ENCODE data around the gene TMTC2. TPM values are rescaled to one million over a fixed set of nuclear protein-coding genes. Genes with fewer than 3 reads are reported as not detected.

Gene TMTC2
- total RNA-seq, 1 experiment from 2014 or later, result 1.7 TPM

DNA sequence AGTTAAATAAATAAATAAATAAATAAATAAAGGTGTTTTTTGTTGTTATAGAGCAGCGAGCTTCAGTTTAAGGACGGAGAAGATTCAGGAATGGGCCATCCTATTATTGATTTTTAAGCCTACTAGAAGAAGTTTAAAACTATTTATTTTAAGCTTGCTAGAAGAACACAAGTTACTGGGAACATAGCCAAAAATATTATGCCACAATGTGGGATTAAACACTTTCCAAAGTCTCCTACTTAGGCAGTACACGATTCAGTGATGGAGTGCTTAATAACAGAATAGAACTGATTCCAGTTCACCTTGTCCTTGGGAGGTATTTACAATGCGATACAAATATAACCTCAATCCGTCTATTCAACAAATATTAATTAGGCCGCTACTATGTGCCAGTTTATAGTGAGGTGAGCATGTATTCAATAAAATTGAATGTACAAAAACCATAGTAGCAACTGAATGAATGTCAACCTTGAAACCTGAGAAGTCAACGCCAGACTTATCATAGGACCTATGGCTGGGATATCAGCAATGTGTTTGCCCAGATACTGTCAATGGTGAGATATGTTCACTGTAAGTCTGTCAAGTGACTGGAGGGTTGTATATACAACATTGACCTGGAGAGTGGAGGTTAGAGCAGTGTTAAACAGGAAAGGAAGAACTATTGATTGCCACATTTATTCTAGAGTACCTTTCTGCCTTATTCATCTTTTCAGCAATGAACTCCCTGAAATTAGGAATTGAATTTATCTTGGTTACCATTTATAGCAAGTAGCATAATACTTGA is 486.4 kb downstream of the TMTC2 start:
- H3K36me3 Mint-ChIP-seq (ENCODE audit: insufficient read depth, unreplicated experiment), result no peaks in the 10 kb centered on the region
- H3K27ac Mint-ChIP-seq (ENCODE audit: low read depth, unreplicated experiment), result no peak overlapping the region
- H3K27me3 Mint-ChIP-seq (ENCODE audit: insufficient read depth, unreplicated experiment), result no peaks in the 10 kb centered on the region
- CTCF ChIA-PET, result interaction anchor here (0.6 kb wide), 1 partner anchor 15 kb away, joined by 3 read pairs; no protein-coding TSS in a partner anchor
- POLR2A ChIA-PET, result no interaction called here
- intact Hi-C loops (cut with micrococcal nuclease), result no loop called here
- no peak for DNase-seq (ENCODE audit: unreplicated experiment)
- H3K4me3 Mint-ChIP-seq (ENCODE audit: unreplicated experiment), result no peak overlapping the region
- no peaks in the 10 kb centered on the region for H3K4me1 Mint-ChIP-seq (ENCODE audit: insufficient read depth, unreplicated experiment)
- no peaks in the 10 kb centered on the region for H3K9me3 Mint-ChIP-seq (ENCODE audit: unreplicated experiment)
- TF ChIP-seq, protein P1, sequence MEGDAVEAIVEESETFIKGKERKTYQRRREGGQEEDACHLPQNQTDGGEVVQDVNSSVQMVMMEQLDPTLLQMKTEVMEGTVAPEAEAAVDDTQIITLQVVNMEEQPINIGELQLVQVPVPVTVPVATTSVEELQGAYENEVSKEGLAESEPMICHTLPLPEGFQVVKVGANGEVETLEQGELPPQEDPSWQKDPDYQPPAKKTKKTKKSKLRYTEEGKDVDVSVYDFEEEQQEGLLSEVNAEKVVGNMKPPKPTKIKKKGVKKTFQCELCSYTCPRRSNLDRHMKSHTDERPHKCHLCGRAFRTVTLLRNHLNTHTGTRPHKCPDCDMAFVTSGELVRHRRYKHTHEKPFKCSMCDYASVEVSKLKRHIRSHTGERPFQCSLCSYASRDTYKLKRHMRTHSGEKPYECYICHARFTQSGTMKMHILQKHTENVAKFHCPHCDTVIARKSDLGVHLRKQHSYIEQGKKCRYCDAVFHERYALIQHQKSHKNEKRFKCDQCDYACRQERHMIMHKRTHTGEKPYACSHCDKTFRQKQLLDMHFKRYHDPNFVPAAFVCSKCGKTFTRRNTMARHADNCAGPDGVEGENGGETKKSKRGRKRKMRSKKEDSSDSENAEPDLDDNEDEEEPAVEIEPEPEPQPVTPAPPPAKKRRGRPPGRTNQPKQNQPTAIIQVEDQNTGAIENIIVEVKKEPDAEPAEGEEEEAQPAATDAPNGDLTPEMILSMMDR (IDR thresholded peaks at IDR 0.05; ENCODE audit: unreplicated experiment), result no peak
- no TSS peak for BruUV-seq (replicated peaks)

DNA sequence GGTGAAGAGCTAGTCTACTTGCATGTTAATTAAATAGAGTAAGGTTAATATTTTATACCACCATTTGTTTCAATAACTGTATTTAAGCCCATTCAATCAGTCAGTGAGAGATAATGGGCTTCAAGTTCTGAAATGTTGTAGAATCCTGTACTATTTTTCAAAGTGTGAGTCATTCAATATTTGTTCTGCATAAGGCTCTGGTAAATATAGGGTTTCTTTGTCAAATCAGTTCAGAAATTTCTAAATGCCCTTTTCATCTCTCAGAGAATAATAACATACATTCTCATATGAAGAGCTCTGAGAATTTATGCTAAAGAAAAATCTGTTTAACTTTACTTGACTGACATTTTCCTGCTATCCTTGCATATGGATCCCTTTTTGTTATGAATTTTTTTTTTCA is 493.3 kb downstream of the TMTC2 start:
- intact Hi-C loops (cut with micrococcal nuclease), result no loop called here
- TF ChIP-seq, protein P1 (IDR thresholded peaks at IDR 0.05; ENCODE audit: unreplicated experiment), result no peak
- DNase-seq (ENCODE audit: unreplicated experiment), result no peak
- CTCF ChIA-PET, result interaction anchor here (0.5 kb wide), 1 partner anchor 43 kb away, joined by 3 read pairs; no protein-coding TSS in a partner anchor
- no peaks in the 10 kb centered on the region for H3K36me3 Mint-ChIP-seq (ENCODE audit: insufficient read depth, unreplicated experiment)
- no peaks in the 10 kb centered on the region for H3K4me1 Mint-ChIP-seq (ENCODE audit: insufficient read depth, unreplicated experiment)
- no peak overlapping the region for H3K4me3 Mint-ChIP-seq (ENCODE audit: unreplicated experiment)
- no peaks in the 10 kb centered on the region for H3K27me3 Mint-ChIP-seq (ENCODE audit: insufficient read depth, unreplicated experiment)
- no peak overlapping the region for H3K27ac Mint-ChIP-seq (ENCODE audit: low read depth, unreplicated experiment)
- H3K9me3 Mint-ChIP-seq (ENCODE audit: unreplicated experiment), result no peaks in the 10 kb centered on the region
- POLR2A ChIA-PET, result no interaction called here
- no TSS peak for BruUV-seq (replicated peaks)

- Mint-ChIP-seq H3K36me3 (ENCODE audit: insufficient read depth, unreplicated experiment) (no peaks in the 10 kb centered on the region), H3K27ac (ENCODE audit: low read depth, unreplicated experiment) (no peak overlapping the region), H3K27me3 (ENCODE audit: insufficient read depth, unreplicated experiment) (no peaks in the 10 kb centered on the region), H3K4me1 (ENCODE audit: insufficient read depth, unreplicated experiment) (no peaks in the 10 kb centered on the region), H3K9me3 (ENCODE audit: unreplicated experiment) (no peaks in the 10 kb centered on the region), H3K4me3 (ENCODE audit: unreplicated experiment) (no peak overlapping the region)
- intact Hi-C loops (cut with micrococcal nuclease), result no loop called here
- TF ChIP-seq, protein P1 (IDR thresholded peaks at IDR 0.05; ENCODE audit: unreplicated experiment), result no peak
- ChIA-PET POLR2A (no interaction called here), CTCF (no interaction called here)
- no TSS peak for BruUV-seq (replicated peaks)
- no peak for DNase-seq (ENCODE audit: unreplicated experiment)
Observed at GRCh38 chr12:83181074-83181473, 494.4 kb downstream of the TMTC2 start.

- CTCF ChIA-PET, result no interaction called here
- DNase-seq (ENCODE audit: unreplicated experiment), result no peak
- Mint-ChIP-seq H3K4me3 (ENCODE audit: unreplicated experiment) (no peak overlapping the region), H3K9me3 (ENCODE audit: unreplicated experiment) (no peaks in the 10 kb centered on the region), H3K27me3 (ENCODE audit: insufficient read depth, unreplicated experiment) (no peaks in the 10 kb centered on the region), H3K27ac (ENCODE audit: low read depth, unreplicated experiment) (no peak overlapping the region), H3K36me3 (ENCODE audit: insufficient read depth, unreplicated experiment) (no peaks in the 10 kb centered on the region), H3K4me1 (ENCODE audit: insufficient read depth, unreplicated experiment) (no peaks in the 10 kb centered on the region)
- TF ChIP-seq, protein P1 (IDR thresholded peaks at IDR 0.05; ENCODE audit: unreplicated experiment), result no peak
- POLR2A ChIA-PET, result no interaction called here
- BruUV-seq (replicated peaks), result no TSS peak
- intact Hi-C loops (cut with micrococcal nuclease), result no loop called here
Observed at GRCh38 chr12:83183132-83183531, 496.4 kb downstream of the TMTC2 start.
